ENCODE results near the gene CNTN5.

DNA sequence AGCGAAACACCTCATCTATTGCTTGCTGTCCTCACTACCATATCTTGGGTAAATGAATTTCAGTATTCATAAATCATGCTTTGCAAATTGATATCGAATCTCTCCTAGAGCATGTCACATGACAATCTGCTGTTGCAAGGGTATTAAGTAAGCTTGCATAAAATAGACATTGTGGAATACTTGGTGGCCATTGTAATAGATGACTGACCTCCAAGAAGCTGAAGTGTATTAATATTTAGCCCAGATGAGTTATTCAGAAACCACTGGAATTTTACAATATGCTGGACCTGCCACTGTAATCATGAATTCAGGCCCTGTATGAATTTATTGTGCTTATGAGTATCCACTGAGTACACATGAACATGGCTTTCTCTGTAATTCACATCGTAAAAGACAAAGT, 1376.7 kb downstream of the CNTN5 start:
- no peak for TF ChIP-seq POLR2A (IDR thresholded peaks at IDR 0.05)
- TF ChIP-seq, protein P1, sequence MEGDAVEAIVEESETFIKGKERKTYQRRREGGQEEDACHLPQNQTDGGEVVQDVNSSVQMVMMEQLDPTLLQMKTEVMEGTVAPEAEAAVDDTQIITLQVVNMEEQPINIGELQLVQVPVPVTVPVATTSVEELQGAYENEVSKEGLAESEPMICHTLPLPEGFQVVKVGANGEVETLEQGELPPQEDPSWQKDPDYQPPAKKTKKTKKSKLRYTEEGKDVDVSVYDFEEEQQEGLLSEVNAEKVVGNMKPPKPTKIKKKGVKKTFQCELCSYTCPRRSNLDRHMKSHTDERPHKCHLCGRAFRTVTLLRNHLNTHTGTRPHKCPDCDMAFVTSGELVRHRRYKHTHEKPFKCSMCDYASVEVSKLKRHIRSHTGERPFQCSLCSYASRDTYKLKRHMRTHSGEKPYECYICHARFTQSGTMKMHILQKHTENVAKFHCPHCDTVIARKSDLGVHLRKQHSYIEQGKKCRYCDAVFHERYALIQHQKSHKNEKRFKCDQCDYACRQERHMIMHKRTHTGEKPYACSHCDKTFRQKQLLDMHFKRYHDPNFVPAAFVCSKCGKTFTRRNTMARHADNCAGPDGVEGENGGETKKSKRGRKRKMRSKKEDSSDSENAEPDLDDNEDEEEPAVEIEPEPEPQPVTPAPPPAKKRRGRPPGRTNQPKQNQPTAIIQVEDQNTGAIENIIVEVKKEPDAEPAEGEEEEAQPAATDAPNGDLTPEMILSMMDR (IDR thresholded peaks at IDR 0.05) = no peak
